SHP77 (cell line): ENCODE results near the gene PHEX.

Source experiments
- DNase-seq, 2 experiments: peaks; one replicate each; lab custom pipeline; 2025; lab: John Stamatoyannopoulos, UW

The PHEX gene

DNA sequence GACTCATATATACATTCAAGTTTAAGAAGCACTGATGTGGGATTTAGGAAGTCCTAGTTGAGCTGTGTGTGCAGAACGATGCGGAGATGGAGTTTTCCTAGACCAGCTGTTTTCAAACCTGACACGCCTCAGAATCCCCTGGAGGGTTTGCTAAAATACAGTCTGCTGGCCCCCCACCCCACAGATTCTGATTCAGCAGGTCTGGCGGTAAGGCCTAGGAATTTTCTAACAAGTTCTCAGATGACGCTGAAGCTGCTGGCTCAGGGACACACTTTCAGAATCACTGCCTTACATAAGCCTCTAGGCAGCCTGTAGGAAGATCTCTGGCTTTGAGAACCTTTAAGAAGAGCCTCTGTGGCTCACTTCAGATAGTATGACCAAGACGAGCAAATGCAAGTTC is 73.1 kb downstream of the PHEX start:
- DNase-seq = no peak

- DNase-seq = no peak
Measured at GRCh38 chrX:22105971-22106370, 73.8 kb downstream of the PHEX start.

DNA sequence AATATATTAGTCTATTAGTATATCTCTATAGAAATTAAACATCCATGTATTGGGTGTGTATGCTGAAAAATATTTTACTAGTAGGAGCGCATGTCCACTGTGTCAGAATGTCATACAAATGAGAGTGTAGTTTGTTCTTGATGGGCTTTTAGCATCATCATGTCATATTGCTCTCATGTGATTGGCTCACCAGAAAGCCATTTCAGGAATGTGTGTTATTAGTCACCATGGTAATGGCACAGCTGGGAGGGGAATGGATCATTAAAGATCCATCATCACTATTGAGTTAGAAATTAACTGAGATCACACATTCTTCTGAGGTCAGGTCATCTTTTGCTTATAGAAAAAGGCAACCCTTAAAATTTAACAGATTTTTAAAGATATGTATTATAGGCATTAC is 77.3 kb downstream of the PHEX start:
- DNase-seq = no peak

DNA sequence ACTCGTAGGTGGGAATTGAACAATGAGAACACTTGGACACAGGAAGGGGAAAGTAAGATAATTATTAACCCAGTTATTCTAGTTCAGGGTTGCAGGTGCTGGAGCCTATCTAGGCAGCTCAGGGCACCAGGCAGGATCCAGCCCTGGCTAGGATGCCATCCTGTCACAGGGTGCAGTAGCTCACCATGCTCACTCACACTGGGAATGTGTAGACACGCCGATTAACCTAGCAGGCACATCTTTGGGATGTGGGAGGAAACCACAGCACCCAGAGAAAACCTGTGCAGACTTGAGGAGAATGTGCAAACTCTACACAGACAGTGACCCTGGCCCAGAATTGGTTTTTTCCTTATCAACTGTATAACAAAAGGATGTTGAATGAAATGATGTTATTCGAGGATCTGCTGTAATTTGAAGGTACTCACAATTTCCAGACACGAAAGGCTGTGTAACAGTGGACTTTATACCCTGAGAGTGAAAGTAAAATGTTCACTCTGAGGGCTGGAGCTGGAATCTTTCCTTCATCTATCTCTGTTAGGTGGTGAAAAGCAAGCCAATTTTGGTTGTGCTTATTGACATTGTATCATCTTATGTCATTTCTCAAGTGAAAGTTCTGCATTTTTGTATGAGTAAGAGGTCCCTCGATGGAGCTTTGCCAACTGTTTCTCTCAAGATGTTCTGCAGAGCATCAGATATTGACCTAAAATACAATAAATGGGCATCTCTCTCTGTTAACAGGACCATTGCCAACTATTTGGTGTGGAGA is 78.8 kb downstream of the PHEX start:
- no peak for DNase-seq

- DNase-seq = no peak
Measured at GRCh38 chrX:22116605-22117546, 84.8 kb downstream of the PHEX start.

GRCh38 chrX:22117633-22118032 is 85.5 kb downstream of the PHEX start:
- DNase-seq = no peak

DNA sequence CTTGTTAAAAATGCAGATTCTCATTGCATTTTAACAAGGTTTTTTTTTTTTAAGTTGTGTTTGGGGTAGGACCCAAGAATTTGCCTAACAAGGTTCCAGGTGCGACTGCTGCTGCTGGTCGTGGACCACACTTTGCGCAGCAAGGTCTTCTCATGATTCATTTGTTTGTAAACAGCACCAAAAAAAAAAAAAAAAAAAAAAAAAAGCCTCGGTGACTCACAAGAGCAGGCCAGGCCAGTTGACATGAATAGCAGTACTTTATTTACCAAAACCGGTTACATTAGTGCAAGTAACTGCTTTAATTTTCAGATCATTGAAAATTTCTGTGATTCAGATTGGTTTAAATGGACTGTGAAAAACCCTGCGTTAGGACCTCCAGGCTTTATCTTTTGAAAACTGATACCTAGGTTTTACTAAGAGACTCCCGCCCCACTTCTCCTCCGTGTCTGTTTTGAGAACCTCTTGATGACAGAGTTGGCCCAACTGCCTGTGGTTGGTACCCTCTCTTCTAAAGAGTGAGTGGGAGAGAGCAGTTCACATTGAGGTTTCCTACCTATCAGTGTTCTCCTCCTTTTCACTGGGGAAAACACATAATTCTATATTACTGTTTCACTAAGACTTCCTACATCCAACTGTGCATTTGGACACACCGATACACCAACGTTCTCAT is 86.2 kb downstream of the PHEX start:
- no peak for DNase-seq

GRCh38 chrX:22121161-22121560 is 89.0 kb downstream of the PHEX start:
- no peak for DNase-seq

- no peak for DNase-seq
Measured at GRCh38 chrX:22122510-22122909, 90.4 kb downstream of the PHEX start.

DNA sequence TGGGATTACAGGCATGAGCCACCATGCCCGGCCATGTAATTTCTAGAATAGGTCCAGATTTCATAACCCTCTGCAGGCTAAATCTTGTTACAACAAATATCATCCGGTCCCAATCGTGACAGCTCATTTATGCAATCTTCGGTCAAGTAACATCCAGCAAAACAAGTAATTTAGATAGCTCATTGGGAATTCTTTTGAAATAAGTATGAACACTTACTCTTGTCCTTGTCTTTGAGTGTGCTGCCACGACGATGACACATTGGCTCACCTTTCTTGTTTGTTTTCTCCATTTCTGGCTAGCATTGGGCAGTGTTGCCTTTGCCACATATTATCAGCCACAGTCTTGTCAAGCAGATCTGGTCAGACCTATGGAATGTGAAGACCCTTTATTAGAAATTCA is 92.0 kb downstream of the PHEX start:
- no peak for DNase-seq

GRCh38 chrX:22125481-22125880 is 93.4 kb downstream of the PHEX start:
- no peak for DNase-seq

DNA sequence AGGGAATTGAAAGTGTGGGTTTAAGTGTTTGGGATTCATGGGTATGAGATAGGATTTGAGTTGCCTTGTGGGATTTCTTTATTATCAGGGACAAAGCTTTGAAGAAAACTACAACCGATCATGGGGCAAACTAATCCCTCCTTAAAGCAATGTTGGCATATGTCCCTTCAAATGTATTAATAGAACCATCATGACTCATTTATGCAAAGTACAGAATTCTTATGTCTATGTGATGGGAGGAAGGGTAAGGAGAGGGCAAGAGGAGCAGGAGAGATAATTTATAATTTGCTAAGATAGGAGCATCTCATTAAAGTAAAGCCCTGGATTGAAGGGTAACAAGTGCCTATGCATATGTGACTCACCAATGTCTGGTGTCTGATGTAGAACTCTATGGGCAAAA is 94.2 kb downstream of the PHEX start:
- DNase-seq = no peak

GRCh38 chrX:22128961-22129360 is 96.8 kb downstream of the PHEX start:
- DNase-seq = no peak

DNA sequence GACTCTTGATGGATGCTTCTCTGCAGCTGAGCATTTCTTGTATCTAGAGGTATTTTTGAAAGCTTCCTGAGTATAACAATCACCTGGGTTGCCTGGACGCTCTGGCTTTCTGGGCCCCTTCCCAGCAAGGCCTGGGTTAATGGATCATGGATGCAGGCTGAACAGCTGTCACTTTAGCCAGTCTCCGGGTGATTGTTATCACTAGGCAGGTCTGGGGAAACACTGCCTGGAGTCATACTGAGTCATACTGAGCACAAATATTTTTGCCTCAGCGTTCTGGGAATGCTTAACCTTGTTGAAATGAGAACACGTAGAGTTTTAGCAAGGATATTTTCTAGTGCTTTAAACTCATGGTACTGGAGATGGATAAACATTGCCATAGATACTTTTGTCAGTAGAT is 102.6 kb downstream of the PHEX start:
- no peak for DNase-seq

GRCh38 chrX:22135171-22135711 is 103.1 kb downstream of the PHEX start:
- no peak for DNase-seq

GRCh38 chrX:22135994-22136684 is 104.0 kb downstream of the PHEX start:
- peak in 1 of 2 experiments; percentile 9 for DNase-seq

- no peak for DNase-seq
Measured at GRCh38 chrX:22136711-22137110, 104.6 kb downstream of the PHEX start.

DNA sequence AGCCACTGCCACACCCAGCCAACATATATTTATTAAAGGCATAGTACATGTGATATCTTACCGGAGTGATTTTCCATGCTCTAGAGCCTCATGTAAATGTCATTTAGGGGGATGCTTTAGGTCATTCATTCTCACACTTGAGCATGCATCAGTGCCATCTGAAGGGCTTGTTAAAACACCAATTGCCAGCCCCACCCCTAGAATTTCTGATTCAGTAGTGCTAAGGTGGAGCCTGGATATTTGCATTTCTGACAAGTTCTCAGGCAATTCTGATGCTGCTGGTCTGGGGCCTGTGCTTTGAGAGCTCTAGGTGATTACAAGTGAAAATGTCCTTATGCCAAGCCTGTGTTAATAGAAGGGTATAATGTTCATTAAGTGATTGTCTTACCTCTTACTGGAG is 107.7 kb downstream of the PHEX start:
- DNase-seq = peak in 1 of 2 experiments; percentile 1

DNA sequence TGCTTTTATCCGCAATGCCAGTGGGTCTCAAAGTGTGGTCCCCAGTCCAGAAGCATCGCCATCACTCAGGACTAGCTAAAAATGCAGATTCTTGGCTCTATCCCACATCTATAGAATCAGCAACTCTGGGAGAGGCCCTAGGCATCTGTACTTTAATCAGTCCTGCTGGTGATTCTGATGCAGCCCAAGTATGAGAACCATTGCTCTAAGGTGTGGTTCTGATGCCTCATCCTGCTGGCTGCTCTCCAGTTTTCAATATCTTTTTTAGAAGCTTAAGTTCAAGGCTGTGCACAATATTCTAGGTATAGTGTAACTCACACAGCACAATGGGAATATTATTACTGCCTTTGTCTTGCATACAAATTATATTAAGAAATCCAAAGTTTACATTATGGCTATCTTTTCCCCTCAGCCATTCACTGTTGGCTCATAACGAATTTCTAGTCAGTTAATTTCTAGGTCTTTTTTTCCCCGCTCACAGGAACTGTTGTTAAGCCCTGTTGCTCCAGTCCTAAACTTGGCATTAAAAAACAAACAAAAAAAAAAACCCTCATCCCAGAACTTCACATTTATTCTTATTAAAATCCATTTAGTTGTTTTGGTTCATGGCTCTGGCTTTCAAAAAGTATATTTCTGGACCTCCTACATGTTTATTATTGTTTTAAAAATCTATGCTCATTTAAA is 109.1 kb downstream of the PHEX start:
- DNase-seq = no peak

DNA sequence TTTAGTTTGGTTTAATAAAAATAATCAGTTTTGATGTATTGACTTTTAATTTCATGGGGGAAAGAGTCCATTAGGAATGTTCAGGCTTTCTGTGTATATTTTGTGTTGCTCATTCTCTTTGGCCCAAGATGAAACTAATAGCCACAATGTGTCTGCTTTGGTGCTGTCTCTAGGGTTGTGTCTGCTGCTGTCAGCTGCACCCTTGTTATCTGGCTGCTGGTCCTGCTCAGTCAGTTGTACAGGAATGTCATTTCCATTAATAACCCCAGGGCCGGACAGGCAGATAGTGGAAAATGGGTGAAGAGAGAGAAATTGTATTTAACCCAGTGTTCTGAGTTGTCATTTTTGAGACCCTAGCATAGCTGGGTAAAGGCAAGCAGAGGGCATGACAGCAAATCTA is 115.1 kb downstream of the PHEX start:
- no peak for DNase-seq

GRCh38 chrX:22147942-22148341 is 115.8 kb downstream of the PHEX start:
- DNase-seq = no peak
